ACC112 (cell line): Measurements from ENCODE around the gene BICDL1.

Source experiments
- H2AFZ ChIP-seq: fragments of 200-600 bp; sonication (generic); one replicate; pipeline ENCODE4 v1.6.0; 2017; ENCODE audit warnings: antibody characterized with exemption, low read length; ENCODE audit not compliant: unreplicated experiment
- H3K27ac ChIP-seq: fragments of 200-600 bp; sonication (generic); 2 replicates; pipeline ENCODE4 v1.5.1; 2014; ENCODE audit warnings: low read depth, mild to moderate bottlenecking, antibody characterized with exemption, low read length, moderate library complexity
- H3K27me3 ChIP-seq: fragments of 200-600 bp; sonication (generic); 2 replicates; pipeline ENCODE4 v1.6.1; 2014; ENCODE audit warnings: mild to moderate bottlenecking, antibody characterized with exemption, low read length, moderate library complexity, mixed read lengths; ENCODE audit not compliant: insufficient read depth
- H3K36me3 ChIP-seq: fragments of 200-600 bp; sonication (generic); 2 replicates; pipeline ENCODE4 v1.6.1; 2016; ENCODE audit warnings: mild to moderate bottlenecking, antibody characterized with exemption, low read length, moderate library complexity, mixed read lengths; ENCODE audit not compliant: insufficient read depth
- H3K4me1 ChIP-seq: fragments of 200-600 bp; sonication (generic); one replicate; pipeline ENCODE4 v1.6.1; 2016; ENCODE audit warnings: low read length, mixed read lengths; ENCODE audit not compliant: insufficient read depth, unreplicated experiment, control insufficient read depth
- H3K4me3 ChIP-seq: fragments of 200-600 bp; sonication (generic); 2 replicates; pipeline ENCODE4 v1.5.1; 2014; ENCODE audit warnings: mild to moderate bottlenecking, low read depth, low read length
- H3K79me2 ChIP-seq: fragments of 200-600 bp; sonication (generic); one replicate; pipeline ENCODE4 v1.6.0; 2016; ENCODE audit warnings: low read length; ENCODE audit not compliant: control insufficient read depth, unreplicated experiment, insufficient read depth

BICDL1 gene

GRCh38 chr12:120139958-120140357, 150.9 kb downstream of the BICDL1 start:
- Histone ChIP-seq H2AFZ (no peak overlapping the region), H3K36me3 (peaks cover 42% of the 10 kb centered on the region), H3K27ac (no peak overlapping the region)

GRCh38 chr12:120140603-120141002, 151.6 kb downstream of the BICDL1 start:
- peaks cover 6% of the 10 kb centered on the region for H3K4me1 ChIP-seq
- peaks cover 2% of the 10 kb centered on the region for H3K79me2 ChIP-seq
- H2AFZ ChIP-seq: no peak overlapping the region
- no peak overlapping the region for H3K4me3 ChIP-seq
- peaks cover 47% of the 10 kb centered on the region for H3K36me3 ChIP-seq
- no peak overlapping the region for H3K27ac ChIP-seq
- no peaks in the 10 kb centered on the region for H3K27me3 ChIP-seq

More at GRCh38 chr12:120139958-120140357, 150.9 kb downstream of the BICDL1 start:
- Histone ChIP-seq H3K79me2 (peaks cover 2% of the 10 kb centered on the region), H3K4me3 (no peak overlapping the region), H3K27me3 (no peaks in the 10 kb centered on the region), H3K4me1 (peaks cover 6% of the 10 kb centered on the region)

GRCh38 chr12:120141336-120141735, 152.3 kb downstream of the BICDL1 start:
- H3K36me3 ChIP-seq: peaks cover 43% of the 10 kb centered on the region

GRCh38 chr12:120142231-120142877, 153.3 kb downstream of the BICDL1 start:
- Histone ChIP-seq H3K36me3 (peaks cover 37% of the 10 kb centered on the region), H3K4me3 (no peak overlapping the region), H3K27me3 (no peaks in the 10 kb centered on the region), H3K79me2 (peaks cover 2% of the 10 kb centered on the region), H3K27ac (peak overlapping the region; percentile 73), H2AFZ (no peak overlapping the region), H3K4me1 (peaks cover 6% of the 10 kb centered on the region)

More at GRCh38 chr12:120141336-120141735, 152.3 kb downstream of the BICDL1 start:
- Histone ChIP-seq H3K4me1 (peaks cover 6% of the 10 kb centered on the region), H3K79me2 (peaks cover 2% of the 10 kb centered on the region), H3K27ac (no peak overlapping the region), H3K27me3 (no peaks in the 10 kb centered on the region), H2AFZ (no peak overlapping the region), H3K4me3 (no peak overlapping the region)
